Left lung (tissue), 10 donors: ENCODE data around the gene MAML2. TPM values are rescaled to one million over a fixed set of nuclear protein-coding genes. Genes with fewer than 3 reads are reported as not detected.

Source experiments
- ATAC-seq: fragments of 200-7000 bp; cut with Tn5 transposase; one replicate; pipeline ENCODE4 v1.9.1; 2020; ENCODE audit warnings: moderate library complexity
- DNase-seq, 4 donors: peaks; one replicate each; pipeline ENCODE4 v3.0.0-alpha.2; 2013 to 2020
- H3K27ac ChIP-seq, 2 donors: fragments of 200-600 bp; sonication (generic) in 1 of 2; one replicate each; pipeline versions ENCODE4 v1.5.0 to v1.8.0; 2020 to 2021
- H3K27me3 ChIP-seq, 2 donors: fragments of 200-600 bp; sonication (generic) in 1 of 2; one replicate each; pipeline versions ENCODE4 v1.5.0 to v1.8.0; 2020 to 2021
- H3K36me3 ChIP-seq, 2 donors: fragments of 200-600 bp; sonication (generic) in 1 of 2; one replicate each; pipeline versions ENCODE4 v1.5.0 to v1.8.0; 2020 to 2021
- H3K4me1 ChIP-seq, 2 donors: fragments of 200-600 bp; one replicate each; pipeline ENCODE4 v1.8.0; 2021
- H3K4me3 ChIP-seq, 2 donors: fragments of 200-600 bp; sonication (generic) in 1 of 2; one replicate each; pipeline versions ENCODE4 v1.5.0 to v1.8.0; 2020 to 2021; ENCODE audit warnings: mild to moderate bottlenecking in 1 of 2
- H3K9me3 ChIP-seq, 2 donors: fragments of 200-600 bp; sonication (generic) in 1 of 2; one replicate each; pipeline versions ENCODE4 v1.5.0 to v1.8.0; 2020 to 2021
- CTCF ChIP-seq, 2 donors: fragments of 200-600 bp; sonication (generic) in 1 of 2; IDR thresholded peaks; one replicate each; pipeline versions ENCODE4 v1.5.0 to v1.8.0; 2021; ENCODE audit warnings: antibody characterized with exemption in 2 of 2
- intact Hi-C, 2 donors: fragments of 100-400 bp; cut with DNase I; formaldehyde crosslinking; loops; one replicate each; pipeline versions ENCODE4 v1.11.2 to v1.14.2; 2022
- polyA plus RNA-seq, 6 donors: library from polyadenylated mRNA; unstranded; fragments of 120-200 nt; gene quantifications; one replicate each; pipeline ENCODE4 v1.2.1, GENCODE V29; 2013; ENCODE audit not compliant: insufficient read length in 6 of 6
- total RNA-seq, 2 donors: library from RNA; stranded (reverse); fragmentation: NEBNext Ultra II Directional; extraction: Animal tissue kit (Norgen Biotek cat#: 25700); gene quantifications; one replicate each; pipeline ENCODE4 v1.2.1, GENCODE V29; 2021
- donor health status: DM: no; HTN: yes; CAD: no.
- donor health status: DM: no; HTN: no; CAD: no.

MAML2 gene
- total and polyA plus RNA-seq, 8 donors = 18.7 to 44.0 (median 36.6) TPM

- Histone ChIP-seq H3K27me3 (no peaks in the 10 kb centered on the region), H3K4me3 (no peak overlapping the region), H3K4me1 (peaks cover 24 to 86% of the 10 kb centered on the region in 2 donors), H3K36me3 (no peaks in the 10 kb centered on the region), H3K27ac (peak overlapping the region; percentile 15 to 75), H3K9me3 (no peaks in the 10 kb centered on the region)
- peak; percentile 36 for ATAC-seq
- intact Hi-C loops = no loop called here
- peak in 1 of 2 donors; percentile 2 for TF ChIP-seq CTCF (IDR thresholded peaks at IDR 0.05)
- DNase-seq = peak in 1 of 4 donors; percentile 28
These were observed 79.7 kb downstream of the MAML2 start for GRCh38 chr11:96263238-96263763.

GRCh38 chr11:96260532-96260931, 82.5 kb downstream of the MAML2 start:
- Histone ChIP-seq H3K4me1 (peaks cover 28 to 87% of the 10 kb centered on the region in 2 donors), H3K4me3 (no peak overlapping the region), H3K36me3 (no peaks in the 10 kb centered on the region), H3K27me3 (no peaks in the 10 kb centered on the region), H3K27ac (no peak overlapping the region), H3K9me3 (no peaks in the 10 kb centered on the region)
- TF ChIP-seq CTCF (IDR thresholded peaks at IDR 0.05) = no peak
- intact Hi-C loops = no loop called here
- ATAC-seq = no peak
- no peak for DNase-seq

GRCh38 chr11:96260067-96260511, 82.9 kb downstream of the MAML2 start:
- Histone ChIP-seq H3K4me1 (peaks cover 27 to 87% of the 10 kb centered on the region in 2 donors), H3K36me3 (no peaks in the 10 kb centered on the region), H3K27me3 (no peaks in the 10 kb centered on the region), H3K4me3 (no peak overlapping the region), H3K9me3 (no peaks in the 10 kb centered on the region), H3K27ac (peak overlapping the region in 1 of 2 donors; percentile 64)
- no peak for TF ChIP-seq CTCF (IDR thresholded peaks at IDR 0.05)
- DNase-seq (no peak), ATAC-seq (no peak)
- intact Hi-C loops = no loop called here

- H3K27me3 ChIP-seq = no peaks in the 10 kb centered on the region
- no peak for TF ChIP-seq CTCF (IDR thresholded peaks at IDR 0.05)
- H3K27ac ChIP-seq = peak overlapping the region; percentile 64 to 75
- intact Hi-C loops = no loop called here
- H3K9me3 ChIP-seq = no peaks in the 10 kb centered on the region
- H3K4me3 ChIP-seq = no peak overlapping the region
- H3K4me1 ChIP-seq = peaks cover 25 to 87% of the 10 kb centered on the region in 2 donors
- H3K36me3 ChIP-seq = no peaks in the 10 kb centered on the region
- no peak for DNase-seq
- peak; percentile 42 for ATAC-seq
These were observed 83.7 kb downstream of the MAML2 start for GRCh38 chr11:96259134-96259830.
